G401 (cell line): ENCODE measurements around the gene ADAM17. TPM values are rescaled to one million over a fixed set of nuclear protein-coding genes. Genes with fewer than 3 reads are reported as not detected.

Experiments
- DNase-seq: peaks from one replicate; pipeline ENCODE4 v3.0.0-alpha.2; 2015; ENCODE audit warnings: low spot score
- in situ Hi-C: cut with HindIII; loops from 2 replicates; pipeline ENCODE4 v1.10.0; 2016; ENCODE audit warnings: low sequenced_read_pairs, mixed read lengths
- total RNA-seq: library from RNA; depleted of rRNA; stranded (reverse); fragments of >200 nt; shearing (Covaris generic); gene quantifications from 2 replicates; pipeline ENCODE4 v1.2.3, GENCODE V29; 2014; rRNA removed

The ADAM17 gene
- total RNA-seq, 1 experiment from 2014 or later: 10.4 TPM

GRCh38 chr2:9440058-9440727 lies 115.4 kb downstream of the ADAM17 start:
- in situ Hi-C loops: no loop called here
- no peak for DNase-seq

GRCh38 chr2:9439536-9439935 lies 116.1 kb downstream of the ADAM17 start:
- no peak for DNase-seq
- in situ Hi-C loops: no loop called here

Other genes starting within 250 kb of the ADAM17 start
- 45.7 and 72.9 TPM in 2 replicates for gene ITGB1BP1, start 132.3 kb downstream of the ADAM17 start, total RNA-seq
- gene CPSF3, start 132.2 kb downstream of the ADAM17 start, total RNA-seq: 42.7 and 47.8 TPM in 2 replicates
- not detected in 2 replicates for gene IAH1, start 81.3 kb downstream of the ADAM17 start, total RNA-seq
- gene YWHAQ, start 75.2 kb upstream of the ADAM17 start, total RNA-seq: 426 and 560 TPM in 2 replicates